Trophoblast cell (in vitro differentiated cells and primary cell): ENCODE results near the gene TSPAN2.

Experiments
- DNase-seq, 2 donors: peaks; one replicate each; pipeline ENCODE4 v3.0.0-alpha.2; 2016
- H2AFZ ChIP-seq: 2 replicates; pipeline ENCODE4 v1.6.1; 2013; ENCODE audit warnings: low read length, moderate library complexity, mild to moderate bottlenecking; ENCODE audit not compliant: insufficient read depth, poor library complexity
- H2AK5ac ChIP-seq: 2 replicates; pipeline ENCODE4 v1.6.1; 2013; ENCODE audit warnings: mild to moderate bottlenecking, low read length
- H2BK120ac ChIP-seq: 2 replicates; pipeline ENCODE4 v1.6.1; 2013; ENCODE audit warnings: low read length, mild to moderate bottlenecking, moderate library complexity; ENCODE audit not compliant: insufficient read depth, poor library complexity
- H2BK12ac ChIP-seq: 2 replicates; pipeline ENCODE4 v1.6.1; 2013; ENCODE audit warnings: mild to moderate bottlenecking, low read length, moderate library complexity
- H2BK5ac ChIP-seq: 2 replicates; pipeline ENCODE4 v1.6.1; 2013; ENCODE audit warnings: low read length, low read depth, moderate library complexity, mild to moderate bottlenecking; ENCODE audit not compliant: poor library complexity
- H3K14ac ChIP-seq: 2 replicates; pipeline ENCODE4 v1.6.1; 2013; ENCODE audit warnings: mild to moderate bottlenecking, low read length
- H3K18ac ChIP-seq: 2 replicates; pipeline ENCODE4 v1.6.1; 2013; ENCODE audit warnings: mild to moderate bottlenecking, low read length
- H3K23ac ChIP-seq: 2 replicates; pipeline ENCODE4 v1.6.1; 2013; ENCODE audit warnings: low read length
- H3K27ac ChIP-seq: 2 replicates; pipeline ENCODE4 v1.5.1; 2013; ENCODE audit warnings: low read depth, mild to moderate bottlenecking, inconsistent platforms, low read length, moderate library complexity
- H3K27me3 ChIP-seq: 2 replicates; pipeline ENCODE4 v1.6.1; 2013; ENCODE audit warnings: inconsistent platforms, mild to moderate bottlenecking, low read length, moderate library complexity; ENCODE audit not compliant: insufficient read depth
- H3K36me3 ChIP-seq, 2 experiments: 1 replicate in 1 of 2; 2 replicates in 1 of 2; pipeline ENCODE4 v1.6.1; 2013; ENCODE audit warnings: low read length in 2 of 2, mild to moderate bottlenecking in 2 of 2, moderate library complexity in 1 of 2; ENCODE audit not compliant: insufficient read depth in 2 of 2, control insufficient read depth in 1 of 2
- H3K4ac ChIP-seq: 2 replicates; pipeline ENCODE4 v1.6.1; 2013; ENCODE audit warnings: low read depth, mild to moderate bottlenecking, low read length, moderate library complexity
- H3K4me1 ChIP-seq, 2 experiments: 1 replicate in 1 of 2; 2 replicates in 1 of 2; pipeline ENCODE4 v1.6.1; 2013; ENCODE audit warnings: low read length in 2 of 2, mild to moderate bottlenecking in 2 of 2, moderate library complexity in 1 of 2; ENCODE audit not compliant: insufficient read depth in 2 of 2, control insufficient read depth in 1 of 2
- H3K4me2 ChIP-seq: 2 replicates; pipeline ENCODE4 v1.6.1; 2013; ENCODE audit warnings: inconsistent platforms, mild to moderate bottlenecking, low read length, moderate library complexity
- H3K4me3 ChIP-seq: 2 replicates; pipeline ENCODE4 v1.5.1; 2013; ENCODE audit warnings: mild to moderate bottlenecking, low read depth, low read length, inconsistent platforms
- H3K79me1 ChIP-seq: one replicate; pipeline ENCODE4 v1.6.1; 2013; ENCODE audit warnings: low read length
- H3K79me2 ChIP-seq: 2 replicates; pipeline ENCODE4 v1.6.1; 2013; ENCODE audit warnings: low read length, mild to moderate bottlenecking; ENCODE audit not compliant: control insufficient read depth, insufficient read depth, poor library complexity
- H3K9ac ChIP-seq: 2 replicates; pipeline ENCODE4 v1.6.1; 2013; ENCODE audit warnings: mild to moderate bottlenecking, low read length
- H3K9me3 ChIP-seq: 2 replicates; pipeline ENCODE4 v1.6.1; 2013; ENCODE audit warnings: low read depth, mild to moderate bottlenecking, control low read depth, inconsistent platforms, low read length; ENCODE audit not compliant: insufficient read depth
- H4K12ac ChIP-seq: 2 replicates; pipeline ENCODE4 v1.6.1; 2013; ENCODE audit warnings: low read depth, mild to moderate bottlenecking, low read length, moderate library complexity
- H4K8ac ChIP-seq: 2 replicates; pipeline ENCODE4 v1.6.1; 2013; ENCODE audit warnings: low read depth, mild to moderate bottlenecking, low read length, moderate library complexity
- H4K91ac ChIP-seq: one replicate; pipeline ENCODE4 v1.6.1; 2013; ENCODE audit warnings: low read depth, mild to moderate bottlenecking, low read length, moderate library complexity
- WGBS: extraction: QIAGEN DNeasy Blood & Tissue Kit; methylation state at CpG from one replicate; pipeline ENCODE4 v1.1.7; 2013; ENCODE audit warnings: missing lambda C conversion rate; ENCODE audit not compliant: insufficient read length, insufficient coverage; ENCODE audit errors: extremely low coverage; 5-methylcytosine and 5-hydroxymethylcytosine counted together

Gene TSPAN2

GRCh38 chr1:115073298-115074087 lies 15.8 kb downstream of the TSPAN2 start:
- no peak overlapping the region for H3K14ac ChIP-seq
- no peak overlapping the region for H3K9ac ChIP-seq
- H3K27ac ChIP-seq = no peak overlapping the region
- no peak overlapping the region for H2AFZ ChIP-seq
- no peaks in the 10 kb centered on the region for H3K4me1 ChIP-seq
- H2BK120ac ChIP-seq = no peak overlapping the region
- WGBS = no CpG with 5 or more reads among the region's 10 CpGs
- no peak overlapping the region for H3K4me2 ChIP-seq
- H3K79me1 ChIP-seq = no peaks in the 10 kb centered on the region
- H4K91ac ChIP-seq = no peak overlapping the region
- no peak overlapping the region for H4K8ac ChIP-seq
- no peak overlapping the region for H4K12ac ChIP-seq
- H3K79me2 ChIP-seq = no peaks in the 10 kb centered on the region
- no peak overlapping the region for H3K23ac ChIP-seq
- H2BK5ac ChIP-seq = no peak overlapping the region
- H3K27me3 ChIP-seq = no peaks in the 10 kb centered on the region
- H2AK5ac ChIP-seq = no peak overlapping the region
- H3K18ac ChIP-seq = no peak overlapping the region
- no peak overlapping the region for H3K4ac ChIP-seq
- H2BK12ac ChIP-seq = no peak overlapping the region
- H3K4me3 ChIP-seq = no peak overlapping the region
- peaks cover 0 to 3% of the 10 kb centered on the region in 2 experiments for H3K36me3 ChIP-seq
- H3K9me3 ChIP-seq = no peaks in the 10 kb centered on the region
- DNase-seq = no peak

GRCh38 chr1:115071012-115071664 lies 18.2 kb downstream of the TSPAN2 start:
- H3K18ac ChIP-seq = no peak overlapping the region
- no peak overlapping the region for H4K91ac ChIP-seq
- H3K4ac ChIP-seq = no peak overlapping the region
- no peak overlapping the region for H2BK12ac ChIP-seq
- no peak overlapping the region for H2AK5ac ChIP-seq
- no peak overlapping the region for H3K9ac ChIP-seq
- no peak overlapping the region for H2AFZ ChIP-seq
- no peaks in the 10 kb centered on the region for H3K9me3 ChIP-seq
- no peaks in the 10 kb centered on the region for H3K79me2 ChIP-seq
- peaks cover 0 to 2% of the 10 kb centered on the region in 2 experiments for H3K4me1 ChIP-seq
- no peak overlapping the region for H2BK5ac ChIP-seq
- H3K4me2 ChIP-seq = no peak overlapping the region
- H3K79me1 ChIP-seq = no peaks in the 10 kb centered on the region
- no peak overlapping the region for H3K27ac ChIP-seq
- H3K4me3 ChIP-seq = no peak overlapping the region
- H4K12ac ChIP-seq = no peak overlapping the region
- H2BK120ac ChIP-seq = no peak overlapping the region
- no peaks in the 10 kb centered on the region for H3K27me3 ChIP-seq
- DNase-seq = no peak
- H4K8ac ChIP-seq = no peak overlapping the region
- H3K23ac ChIP-seq = no peak overlapping the region
- H3K36me3 ChIP-seq = peaks cover 0 to 3% of the 10 kb centered on the region in 2 experiments
- WGBS = no CpG with 5 or more reads among the region's 6 CpGs
- no peak overlapping the region for H3K14ac ChIP-seq

GRCh38 chr1:115069659-115070308 lies 19.5 kb downstream of the TSPAN2 start:
- Histone ChIP-seq H2BK5ac (no peak overlapping the region), H4K91ac (no peak overlapping the region), H3K14ac (no peak overlapping the region), H3K4me2 (no peak overlapping the region), H4K8ac (no peak overlapping the region), H4K12ac (no peak overlapping the region), H3K27ac (no peak overlapping the region), H3K9me3 (no peaks in the 10 kb centered on the region), H3K18ac (no peak overlapping the region), H2AFZ (no peak overlapping the region), H3K4me3 (no peak overlapping the region), H3K4ac (no peak overlapping the region), H3K4me1 (peaks cover 0 to 2% of the 10 kb centered on the region in 2 experiments), H3K36me3 (peaks cover 0 to 3% of the 10 kb centered on the region in 2 experiments), H3K79me1 (no peaks in the 10 kb centered on the region), H3K9ac (no peak overlapping the region), H2BK12ac (no peak overlapping the region), H3K79me2 (no peaks in the 10 kb centered on the region), H2AK5ac (no peak overlapping the region), H3K27me3 (no peaks in the 10 kb centered on the region), H2BK120ac (no peak overlapping the region), H3K23ac (no peak overlapping the region)
- no peak for DNase-seq
- no CpG with 5 or more reads among the region's 7 CpGs for WGBS

GRCh38 chr1:115068826-115069585 lies 20.3 kb downstream of the TSPAN2 start:
- no peak overlapping the region for H4K8ac ChIP-seq
- H3K79me1 ChIP-seq = no peaks in the 10 kb centered on the region
- H2AFZ ChIP-seq = no peak overlapping the region
- no peak overlapping the region for H3K27ac ChIP-seq
- peaks cover 0 to 2% of the 10 kb centered on the region in 2 experiments for H3K4me1 ChIP-seq
- H3K4me2 ChIP-seq = no peak overlapping the region
- H2BK12ac ChIP-seq = no peak overlapping the region
- no peak overlapping the region for H2BK120ac ChIP-seq
- no peak for DNase-seq
- H3K4me3 ChIP-seq = no peak overlapping the region
- no peak overlapping the region for H3K14ac ChIP-seq
- H4K91ac ChIP-seq = no peak overlapping the region
- H3K79me2 ChIP-seq = no peaks in the 10 kb centered on the region
- no peak overlapping the region for H2AK5ac ChIP-seq
- H3K18ac ChIP-seq = no peak overlapping the region
- H3K9ac ChIP-seq = no peak overlapping the region
- H2BK5ac ChIP-seq = no peak overlapping the region
- H3K9me3 ChIP-seq = no peaks in the 10 kb centered on the region
- H3K36me3 ChIP-seq = peaks cover 0 to 3% of the 10 kb centered on the region in 2 experiments
- WGBS = no CpG with 5 or more reads among the region's 12 CpGs
- H4K12ac ChIP-seq = no peak overlapping the region
- H3K4ac ChIP-seq = no peak overlapping the region
- no peak overlapping the region for H3K23ac ChIP-seq
- H3K27me3 ChIP-seq = no peaks in the 10 kb centered on the region
